NCI-H2171 (cell line): ENCODE measurements around the gene ARL6IP4.

ENCODE experiments used
- DNase-seq: peaks from one replicate; lab custom pipeline; 2025; lab: John Stamatoyannopoulos, UW

ARL6IP4 gene

DNA sequence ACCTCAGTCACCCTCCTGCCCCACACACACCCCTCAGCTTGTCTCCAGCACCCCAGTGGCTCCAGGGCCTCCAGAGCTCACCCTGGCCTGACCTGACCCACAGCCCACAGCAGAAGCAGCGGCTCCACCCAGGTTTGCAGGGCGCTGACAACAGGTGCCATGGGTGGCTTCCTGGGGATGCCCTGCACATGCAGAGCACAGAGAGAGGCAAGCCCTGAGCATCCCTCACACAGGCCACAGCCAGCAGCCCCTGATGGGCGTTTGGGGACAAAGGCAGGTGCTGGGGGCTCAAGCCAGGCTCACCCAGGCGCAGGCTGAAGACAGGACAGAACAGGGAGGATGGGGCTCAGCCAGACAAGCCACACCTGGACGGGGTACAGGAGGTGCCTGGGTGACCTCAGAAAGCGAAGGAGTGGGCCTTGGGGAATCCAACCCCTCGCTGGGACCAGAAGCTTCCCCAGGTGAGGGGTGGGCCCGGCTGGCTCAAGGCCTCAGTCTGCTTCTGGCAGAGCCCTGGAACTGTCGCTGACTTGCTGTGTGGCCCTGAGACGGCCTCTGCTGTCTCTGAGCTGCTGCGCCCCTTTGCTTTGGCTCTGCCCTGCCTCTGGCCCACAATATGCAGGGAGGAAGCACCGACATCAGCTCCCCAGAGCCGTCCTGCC is 10.6 kb downstream of the ARL6IP4 start:
- no peak for DNase-seq

GRCh38 chr12:122991623-122992275 is 11.3 kb downstream of the ARL6IP4 start:
- DNase-seq = no peak

DNA sequence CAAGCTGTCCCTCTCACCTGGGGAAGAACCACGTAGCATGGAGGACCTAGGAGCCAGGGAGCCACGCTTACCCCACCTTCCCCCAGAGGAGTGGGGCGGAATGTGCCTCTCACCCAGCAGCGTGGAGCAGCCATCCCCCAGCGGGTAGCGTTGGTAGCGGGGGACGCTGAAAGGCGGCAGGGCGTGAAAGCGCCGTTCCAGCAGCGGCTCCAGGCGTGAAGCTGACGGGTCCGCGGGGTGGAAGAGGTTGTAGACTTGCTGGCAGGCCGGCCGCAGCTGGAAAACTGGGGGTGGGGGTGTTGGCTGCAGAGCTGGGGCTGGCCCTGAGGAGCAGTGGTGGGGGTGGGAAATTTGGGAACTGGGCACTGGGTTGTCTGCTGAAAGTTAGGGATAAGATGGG is 11.9 kb downstream of the ARL6IP4 start:
- no peak for DNase-seq

GRCh38 chr12:122994140-122994675 is 13.7 kb downstream of the ARL6IP4 start:
- no peak for DNase-seq

DNA sequence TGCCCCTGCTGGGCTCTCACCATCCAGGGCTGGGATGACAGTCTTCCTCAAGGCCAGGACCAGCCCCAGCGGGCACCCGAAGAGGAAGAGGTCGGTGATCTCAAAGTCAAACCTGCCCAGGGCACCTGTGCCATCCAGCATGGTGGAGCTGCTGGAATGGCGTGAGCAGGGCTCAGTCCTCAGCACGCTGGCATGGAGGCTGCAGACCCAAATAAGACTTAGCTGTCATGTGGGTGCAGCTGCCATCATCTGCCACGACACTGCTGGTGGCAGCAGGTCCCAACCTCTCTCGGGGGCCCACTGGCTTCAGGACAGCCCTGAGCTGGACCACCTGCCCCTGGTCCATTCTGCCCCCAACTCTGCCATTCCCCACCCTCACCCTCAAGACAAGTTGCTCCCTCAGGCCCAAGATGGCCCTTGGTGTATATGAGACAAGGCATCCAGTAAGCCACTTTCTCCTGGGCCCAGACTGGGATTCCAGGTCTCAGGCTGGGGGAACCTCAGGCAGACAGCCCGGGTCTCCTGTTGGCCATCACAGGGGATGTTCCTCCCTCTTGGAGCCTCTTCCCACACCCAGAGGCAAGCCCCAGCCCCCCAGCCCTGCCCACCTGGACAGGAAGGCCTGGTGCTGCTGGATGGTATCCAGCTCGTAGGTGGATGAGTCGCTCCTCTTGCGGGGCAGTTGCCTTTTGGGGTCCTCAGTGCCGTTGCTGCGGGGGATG is 14.5 kb downstream of the ARL6IP4 start:
- no peak for DNase-seq

DNA sequence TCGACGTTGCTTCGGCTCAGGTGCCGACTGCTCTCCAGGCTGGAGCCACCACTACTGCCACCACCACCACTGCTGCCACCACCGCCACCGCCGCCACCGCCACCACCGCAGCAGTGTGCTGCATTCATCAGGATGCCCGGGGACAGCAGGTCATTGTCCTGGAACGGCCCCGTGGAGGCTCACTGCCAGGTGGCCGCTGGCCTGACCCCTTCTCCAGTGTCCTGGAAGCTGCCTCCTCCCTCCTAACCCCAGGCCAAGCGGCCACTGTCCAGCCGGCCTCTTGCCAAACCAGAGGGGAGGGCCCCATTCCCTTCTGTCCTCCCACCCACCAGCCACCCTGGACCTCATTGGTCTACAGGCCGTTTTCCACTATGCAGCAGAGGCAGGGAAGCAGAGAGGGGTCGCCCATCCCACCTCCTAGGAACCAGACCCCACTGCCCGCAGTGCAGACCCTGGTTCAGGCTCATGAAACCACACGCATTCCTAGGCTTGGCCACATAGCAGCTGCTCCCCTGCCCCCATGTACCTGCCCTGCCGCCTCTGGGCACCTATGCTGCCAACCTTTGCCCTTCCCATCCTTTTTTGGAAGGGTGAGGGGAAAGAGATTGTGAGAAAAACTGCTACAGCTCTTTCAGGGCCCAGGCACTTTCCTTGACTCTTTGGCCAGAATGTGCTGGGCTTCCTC is 15.2 kb downstream of the ARL6IP4 start:
- DNase-seq = no peak

DNA sequence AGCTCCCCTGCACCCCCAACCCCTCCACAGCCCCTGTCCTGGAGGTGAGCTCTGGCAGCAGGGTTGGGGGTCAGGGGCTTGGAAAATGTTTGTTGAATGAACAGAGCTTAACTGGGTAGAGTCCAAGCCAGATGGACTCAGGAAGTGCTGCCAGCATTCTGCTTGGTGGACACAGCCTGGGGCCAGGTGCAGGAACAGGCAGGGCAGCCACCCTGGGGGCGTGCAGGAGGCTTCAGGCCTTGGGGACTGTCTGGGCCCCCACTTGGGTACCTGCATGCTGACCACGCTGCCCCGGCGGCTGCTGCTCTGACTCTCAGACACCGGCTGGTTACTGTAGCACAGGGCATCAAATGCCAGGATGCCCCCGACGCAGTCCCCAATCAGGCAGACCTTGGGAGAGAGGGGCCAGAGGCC is 15.7 kb downstream of the ARL6IP4 start:
- no peak for DNase-seq

GRCh38 chr12:122996621-122997342 is 16.3 kb downstream of the ARL6IP4 start:
- DNase-seq = no peak

DNA sequence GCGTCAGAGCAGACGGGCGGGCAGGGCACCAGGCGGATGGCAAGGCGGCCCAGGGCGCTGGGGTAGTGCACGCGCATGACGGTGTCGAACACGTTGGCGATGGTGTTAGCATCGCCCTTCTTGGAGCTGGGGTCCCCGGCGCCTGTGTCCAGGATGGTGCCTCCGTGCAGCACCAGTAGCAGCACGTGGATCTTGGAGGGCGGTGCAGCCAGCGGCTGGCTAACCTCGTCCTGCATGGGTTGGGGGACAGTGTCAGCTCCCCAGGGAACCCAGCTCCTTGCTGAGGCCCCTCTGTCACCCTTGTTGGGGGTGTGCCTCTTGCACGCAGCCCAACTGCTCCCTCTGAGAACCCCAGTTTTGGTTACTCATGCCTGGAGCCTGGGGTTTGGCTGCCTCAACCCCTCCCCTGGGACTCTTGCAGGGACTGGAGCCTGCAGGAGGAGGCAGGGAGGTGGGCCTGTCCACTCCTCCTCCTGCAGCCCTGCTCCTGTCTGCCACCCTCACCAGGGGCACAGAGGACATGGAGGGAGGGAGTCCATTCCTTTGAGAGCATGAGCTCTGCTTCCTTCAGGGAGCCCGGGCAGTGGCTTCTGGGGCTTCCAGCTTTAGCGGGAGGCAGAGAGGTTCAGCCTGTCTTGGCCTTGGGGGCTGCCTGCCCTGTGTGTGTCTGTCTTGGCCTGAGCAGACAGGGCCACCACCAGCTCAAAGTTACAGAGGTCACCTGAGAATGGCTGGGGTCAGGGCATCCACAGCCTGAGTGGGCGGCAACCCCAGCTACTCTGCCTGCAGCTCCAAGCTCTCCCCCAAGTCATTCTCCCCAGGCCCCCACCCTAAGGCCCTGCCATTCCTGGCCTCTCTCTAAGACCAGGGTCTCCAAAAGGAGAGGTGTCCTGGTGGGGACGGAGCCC is 17.1 kb downstream of the ARL6IP4 start:
- no peak for DNase-seq

- no peak for DNase-seq
Measured at GRCh38 chr12:122998316-122998715, 17.8 kb downstream of the ARL6IP4 start.

DNA sequence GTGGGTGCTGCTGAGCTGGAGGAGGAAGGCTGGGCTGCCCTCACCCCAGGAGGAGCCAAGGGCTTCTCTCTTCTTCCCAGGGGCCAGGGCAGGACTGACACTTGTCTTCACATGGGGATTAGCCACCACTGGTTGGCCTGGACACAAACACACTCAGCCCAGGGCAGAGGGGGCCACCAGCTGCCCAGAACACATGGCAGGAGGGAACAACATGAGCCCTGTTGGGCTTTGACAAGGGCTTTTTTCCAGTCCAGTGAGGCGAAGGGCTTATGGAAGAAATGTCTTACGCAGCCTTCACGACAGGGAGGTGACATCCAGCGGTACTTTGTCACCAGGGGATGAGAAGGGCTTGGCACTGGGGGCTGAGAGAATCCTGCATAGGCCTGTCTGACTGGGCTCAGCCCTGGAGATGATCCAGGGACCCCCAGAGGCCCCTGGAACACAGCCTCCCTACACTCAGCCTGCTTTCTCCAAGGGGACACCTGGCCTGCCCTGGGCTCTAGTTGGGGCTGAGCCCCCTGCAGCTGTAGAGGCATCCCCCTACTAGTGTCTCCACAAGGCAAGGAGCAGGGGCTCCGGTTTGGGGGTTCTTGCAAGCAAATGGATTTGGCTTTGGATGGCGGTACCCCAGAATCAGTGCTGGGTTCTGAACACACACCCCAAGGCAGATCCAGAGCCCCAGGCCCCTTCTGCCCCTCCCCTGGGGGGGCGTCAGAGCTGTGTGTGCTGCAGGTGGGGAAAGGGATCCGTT is 18.9 kb downstream of the ARL6IP4 start:
- no peak for DNase-seq

GRCh38 chr12:122999986-123000420 is 19.5 kb downstream of the ARL6IP4 start:
- no peak for DNase-seq

DNA sequence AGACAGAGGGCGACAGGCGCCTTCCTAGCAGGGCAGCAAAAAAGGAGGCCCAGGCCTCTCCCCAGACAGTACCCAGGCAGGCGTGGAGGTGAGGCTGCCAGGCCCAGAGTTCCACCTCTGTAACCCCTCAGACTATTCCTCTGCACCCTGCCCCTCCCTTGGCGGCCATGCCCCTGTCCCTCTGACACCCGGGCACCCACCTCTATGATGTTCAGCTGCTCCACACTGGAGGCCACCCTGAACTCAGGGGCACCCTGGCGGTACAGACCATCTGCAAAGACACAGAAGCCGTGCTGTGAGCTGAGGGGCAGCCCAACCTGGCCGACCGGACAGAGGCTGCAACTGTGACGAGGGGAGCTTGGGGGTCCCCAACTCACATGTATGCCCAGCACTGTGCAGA is 20.1 kb downstream of the ARL6IP4 start:
- DNase-seq = no peak

GRCh38 chr12:123001464-123001863 is 21.0 kb downstream of the ARL6IP4 start:
- no peak for DNase-seq

GRCh38 chr12:123003257-123003656 is 22.8 kb downstream of the ARL6IP4 start:
- DNase-seq = no peak

GRCh38 chr12:123004287-123004686 is 23.8 kb downstream of the ARL6IP4 start:
- no peak for DNase-seq

- DNase-seq = no peak
Measured at GRCh38 chr12:123005081-123005626, 24.7 kb downstream of the ARL6IP4 start.

DNA sequence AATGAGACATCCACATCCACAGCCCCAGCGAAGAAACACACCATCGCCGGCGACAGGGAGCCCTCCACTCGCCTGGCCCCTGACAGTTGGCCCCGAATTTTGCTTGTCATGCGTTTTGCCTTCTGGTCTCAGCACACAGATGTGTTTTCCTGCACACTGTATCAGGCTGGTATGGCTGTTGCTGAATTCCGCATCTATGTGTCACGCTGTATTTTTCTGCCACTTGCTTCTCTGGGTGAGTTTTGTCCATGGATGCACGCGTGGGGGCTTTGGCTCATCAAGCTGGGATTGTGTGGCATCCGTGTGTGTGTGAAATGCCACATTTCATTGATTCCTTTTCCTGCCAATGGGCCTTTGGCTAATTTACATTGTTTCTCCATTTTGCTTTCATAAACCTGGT is 26.5 kb downstream of the ARL6IP4 start:
- no peak for DNase-seq

- no peak for DNase-seq
Measured at GRCh38 chr12:123010110-123010509, 29.6 kb downstream of the ARL6IP4 start.

DNA sequence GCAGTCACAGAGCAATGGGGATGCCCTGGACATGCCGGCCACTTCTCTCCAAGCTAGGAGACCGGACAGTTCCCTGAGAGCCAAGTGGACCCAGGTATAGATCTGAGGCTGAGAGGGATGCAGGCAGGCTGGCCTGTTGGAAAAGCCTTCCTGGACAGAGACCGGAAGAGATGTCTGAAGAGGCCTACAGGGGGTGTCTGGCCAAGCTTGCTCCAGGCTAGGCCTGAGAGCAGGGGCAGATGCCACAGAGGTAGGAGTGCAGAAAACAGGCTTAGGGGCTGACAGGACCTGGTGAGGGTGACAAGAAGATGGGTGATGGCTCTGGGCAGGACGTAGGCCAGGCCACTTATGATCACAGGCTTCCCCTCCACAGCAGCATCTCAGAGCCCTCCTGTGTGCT is 30.2 kb downstream of the ARL6IP4 start:
- DNase-seq = no peak
